ENCODE data around the gene SUMO2.
"Not testable (repeated sequence)": the region's sequence is repeated elsewhere in the genome, so short reads cannot be mapped to it uniquely, and the experiment has no call there.

DNA sequence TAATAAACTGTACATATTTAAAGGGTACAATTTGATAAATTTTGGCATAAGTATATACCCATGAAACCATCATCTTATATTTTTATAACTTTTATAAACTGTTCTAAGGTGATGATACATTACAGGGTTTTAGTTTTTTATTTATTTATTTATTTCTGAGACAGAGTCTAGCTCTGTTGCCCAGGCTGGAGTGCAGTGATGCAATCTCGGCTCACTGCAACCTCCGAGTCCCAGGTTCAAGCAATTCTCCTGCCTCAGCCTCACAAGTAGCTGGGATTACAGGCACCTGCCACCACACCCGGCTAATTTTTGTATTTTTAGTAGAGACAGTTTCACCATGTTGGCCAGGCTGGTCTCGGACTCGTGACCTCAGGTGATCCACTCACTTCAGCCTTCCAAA is 54.8 kb downstream of the SUMO2 start:
- not testable (repeated sequence) for TF ChIP-seq CTCF (IDR thresholded peaks at IDR 0.05; ENCODE audit: low read depth, low read length, poor library complexity, severe bottlenecking); EZH2phosphoT487 (IDR thresholded peaks at IDR 0.05; ENCODE audit: borderline replicate concordance, low read length)

Measured in DOHH2 (cell line).